Lower lobe of right lung (tissue), 2 donors: ENCODE data around the gene NFIA. TPM values are rescaled to one million over a fixed set of nuclear protein-coding genes. Genes with fewer than 3 reads are reported as not detected.

Experiments used
- ATAC-seq, 2 donors: fragments of 200-7000 bp; cut with Tn5 transposase; one replicate each; pipeline ENCODE4 v1.9.1; 2020 to 2022; ENCODE audit warnings: mild to moderate bottlenecking in 2 of 2, moderate library complexity in 2 of 2
- DNase-seq: peaks from one replicate; pipeline ENCODE4 v3.0.0-alpha.2; 2020
- H3K27ac ChIP-seq: fragments of 200-600 bp; one replicate; pipeline ENCODE4 v1.8.0; 2022
- H3K27me3 ChIP-seq: fragments of 200-600 bp; one replicate; pipeline ENCODE4 v1.8.0; 2022; ENCODE audit warnings: low read depth
- H3K36me3 ChIP-seq: fragments of 200-600 bp; one replicate; pipeline ENCODE4 v1.8.0; 2022; ENCODE audit warnings: mild to moderate bottlenecking
- H3K4me1 ChIP-seq: fragments of 200-600 bp; one replicate; pipeline ENCODE4 v1.8.0; 2022
- H3K4me3 ChIP-seq: fragments of 200-600 bp; one replicate; pipeline ENCODE4 v1.8.0; 2022; ENCODE audit warnings: mild to moderate bottlenecking
- H3K9me3 ChIP-seq: fragments of 200-600 bp; one replicate; pipeline ENCODE4 v1.8.0; 2022
- intact Hi-C: fragments of 100-400 bp; cut with DNase I; formaldehyde crosslinking; loops from one replicate; pipeline ENCODE4 v1.11.0; 2022
- total RNA-seq: library from RNA; stranded (reverse); fragmentation: NEBNext Ultra II Directional; extraction: Animal tissue kit (Norgen Biotek cat#: 25700); gene quantifications from one replicate; pipeline ENCODE4 v1.2.1, GENCODE V29; 2021
- TF ChIP-seq, protein P1 (sequence below): fragments of 200-600 bp; IDR thresholded peaks from one replicate; pipeline ENCODE4 v1.8.0; 2022; ENCODE audit warnings: antibody characterized with exemption, mild to moderate bottlenecking
- donor health status: DM: no; HTN: yes; CAD: no; lungs with severe emphysema.

NFIA gene
- total RNA-seq, 1 donor from 2014 or later, result 70.0 TPM

DNA sequence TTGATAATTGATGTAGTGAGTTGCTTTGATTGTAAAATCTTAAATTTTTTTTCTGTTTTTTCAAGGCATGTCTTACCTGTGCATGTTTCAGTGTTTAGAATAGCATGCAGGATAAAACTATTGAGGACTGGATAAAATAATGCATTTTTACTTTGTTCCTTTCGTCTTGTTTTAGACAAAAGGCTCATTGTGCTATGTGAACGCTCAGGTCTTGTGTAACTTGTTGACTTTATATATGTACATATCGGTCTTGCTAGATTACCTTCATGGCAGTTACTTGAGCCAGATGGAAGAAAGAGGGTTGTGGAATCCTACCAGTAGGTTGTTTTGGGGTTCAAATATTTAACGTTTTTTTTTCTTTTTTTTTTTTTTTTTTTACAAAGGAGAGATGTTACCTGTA is 7.0 kb downstream of the NFIA start:
- no peak overlapping the region for H3K27ac ChIP-seq
- H3K4me1 ChIP-seq, result peaks cover 23% of the 10 kb centered on the region
- DNase-seq (no peak), ATAC-seq (no peak)
- H3K4me3 ChIP-seq, result no peak overlapping the region
- H3K27me3 ChIP-seq, result no peaks in the 10 kb centered on the region
- TF ChIP-seq, protein P1, sequence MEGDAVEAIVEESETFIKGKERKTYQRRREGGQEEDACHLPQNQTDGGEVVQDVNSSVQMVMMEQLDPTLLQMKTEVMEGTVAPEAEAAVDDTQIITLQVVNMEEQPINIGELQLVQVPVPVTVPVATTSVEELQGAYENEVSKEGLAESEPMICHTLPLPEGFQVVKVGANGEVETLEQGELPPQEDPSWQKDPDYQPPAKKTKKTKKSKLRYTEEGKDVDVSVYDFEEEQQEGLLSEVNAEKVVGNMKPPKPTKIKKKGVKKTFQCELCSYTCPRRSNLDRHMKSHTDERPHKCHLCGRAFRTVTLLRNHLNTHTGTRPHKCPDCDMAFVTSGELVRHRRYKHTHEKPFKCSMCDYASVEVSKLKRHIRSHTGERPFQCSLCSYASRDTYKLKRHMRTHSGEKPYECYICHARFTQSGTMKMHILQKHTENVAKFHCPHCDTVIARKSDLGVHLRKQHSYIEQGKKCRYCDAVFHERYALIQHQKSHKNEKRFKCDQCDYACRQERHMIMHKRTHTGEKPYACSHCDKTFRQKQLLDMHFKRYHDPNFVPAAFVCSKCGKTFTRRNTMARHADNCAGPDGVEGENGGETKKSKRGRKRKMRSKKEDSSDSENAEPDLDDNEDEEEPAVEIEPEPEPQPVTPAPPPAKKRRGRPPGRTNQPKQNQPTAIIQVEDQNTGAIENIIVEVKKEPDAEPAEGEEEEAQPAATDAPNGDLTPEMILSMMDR, result no peak
- H3K36me3 ChIP-seq, result peaks cover 9% of the 10 kb centered on the region
- intact Hi-C loops, result no loop called here
- H3K9me3 ChIP-seq, result no peaks in the 10 kb centered on the region

DNA sequence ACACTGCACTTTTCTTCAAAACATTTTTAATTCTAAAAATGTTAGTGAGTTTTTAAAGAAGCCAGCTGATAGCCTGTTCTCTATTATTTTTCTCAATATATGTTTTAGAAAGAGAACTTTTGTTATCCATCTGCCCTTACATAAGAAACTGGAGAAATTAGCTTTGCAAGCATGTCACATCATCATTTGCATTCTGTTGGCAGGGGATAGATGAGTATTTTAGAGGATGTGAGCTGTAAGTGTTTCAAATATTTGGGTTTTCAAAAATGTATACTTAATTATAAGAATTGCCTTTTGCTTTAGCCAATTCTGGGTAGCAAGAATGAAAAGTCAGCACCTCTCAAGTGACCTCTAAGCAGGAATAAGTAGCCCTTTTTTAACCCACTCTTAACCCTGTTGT is 7.4 kb downstream of the NFIA start:
- peaks cover 23% of the 10 kb centered on the region for H3K4me1 ChIP-seq
- H3K27me3 ChIP-seq, result no peaks in the 10 kb centered on the region
- ATAC-seq (no peak), DNase-seq (no peak)
- TF ChIP-seq, protein P1, result no peak
- no peak overlapping the region for H3K27ac ChIP-seq
- no peaks in the 10 kb centered on the region for H3K9me3 ChIP-seq
- intact Hi-C loops, result loop anchor here (10.0 kb wide), 1 partner anchor 245 kb away; no protein-coding TSS in a partner anchor
- peaks cover 9% of the 10 kb centered on the region for H3K36me3 ChIP-seq
- H3K4me3 ChIP-seq, result no peak overlapping the region

DNA sequence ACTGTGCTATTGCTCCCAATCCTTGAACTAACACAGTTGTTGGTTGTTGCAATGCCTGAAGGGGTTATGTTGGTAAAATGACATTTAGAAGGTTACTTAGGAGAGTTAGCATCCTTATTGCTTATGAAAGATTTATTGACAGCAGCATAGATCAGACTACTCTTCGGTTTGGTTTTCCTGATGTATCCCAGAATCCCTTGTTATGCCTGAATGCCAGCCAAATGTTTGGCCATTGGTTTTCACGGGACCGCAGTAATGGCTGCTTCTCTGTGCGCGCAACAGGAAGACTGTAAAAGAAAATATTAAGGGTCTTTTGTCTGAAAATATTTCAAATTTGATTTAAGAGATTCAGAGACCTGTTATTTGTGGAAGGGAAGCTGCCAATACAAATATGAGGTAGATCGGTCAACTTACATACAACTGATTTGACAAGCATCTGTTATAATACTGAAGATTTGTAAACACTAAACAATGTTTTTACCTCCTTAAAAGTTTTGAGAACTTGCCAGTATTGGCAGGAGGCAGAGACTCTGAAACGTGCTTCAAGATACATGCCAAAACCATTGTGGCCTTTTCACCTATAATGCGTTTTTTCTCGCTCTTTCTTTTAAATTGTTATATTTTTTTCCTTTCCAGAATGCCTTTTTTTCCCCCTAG is 8.3 kb downstream of the NFIA start:
- no peak for ATAC-seq
- no peaks in the 10 kb centered on the region for H3K27me3 ChIP-seq
- no peak overlapping the region for H3K27ac ChIP-seq
- H3K36me3 ChIP-seq, result peaks cover 9% of the 10 kb centered on the region
- H3K9me3 ChIP-seq, result no peaks in the 10 kb centered on the region
- DNase-seq, result no peak
- TF ChIP-seq, protein P1, result no peak
- peaks cover 33% of the 10 kb centered on the region for H3K4me1 ChIP-seq
- intact Hi-C loops, result loop anchor here (10.0 kb wide), 1 partner anchor 244 kb away; no protein-coding TSS in a partner anchor
- no peak overlapping the region for H3K4me3 ChIP-seq

DNA sequence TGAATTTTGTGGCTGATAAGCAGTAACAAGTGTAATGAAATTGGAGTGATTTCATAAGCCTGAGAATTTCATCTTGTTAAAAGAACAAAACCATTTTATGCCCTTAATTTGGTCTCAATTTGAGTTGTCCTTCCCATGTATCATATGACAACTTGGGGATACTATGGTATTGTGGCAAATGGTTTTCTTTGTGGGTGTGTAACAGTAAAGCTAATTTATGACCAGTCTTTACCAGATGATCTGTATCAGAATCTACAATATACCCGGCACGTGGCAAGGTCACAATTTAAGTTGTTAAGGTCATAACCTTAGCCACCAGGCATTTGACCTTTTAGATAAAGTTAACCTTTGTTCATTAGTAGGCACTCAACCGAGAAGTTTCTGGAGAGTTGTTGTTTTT is 9.1 kb downstream of the NFIA start:
- Histone ChIP-seq H3K4me3 (no peak overlapping the region), H3K27ac (no peak overlapping the region), H3K36me3 (peaks cover 9% of the 10 kb centered on the region), H3K9me3 (no peaks in the 10 kb centered on the region), H3K27me3 (no peaks in the 10 kb centered on the region), H3K4me1 (peaks cover 34% of the 10 kb centered on the region)
- no peak for ATAC-seq
- DNase-seq, result no peak
- TF ChIP-seq, protein P1, result no peak
- intact Hi-C loops, result loop anchor here (10.0 kb wide), 1 partner anchor 243 kb away; no protein-coding TSS in a partner anchor

DNA sequence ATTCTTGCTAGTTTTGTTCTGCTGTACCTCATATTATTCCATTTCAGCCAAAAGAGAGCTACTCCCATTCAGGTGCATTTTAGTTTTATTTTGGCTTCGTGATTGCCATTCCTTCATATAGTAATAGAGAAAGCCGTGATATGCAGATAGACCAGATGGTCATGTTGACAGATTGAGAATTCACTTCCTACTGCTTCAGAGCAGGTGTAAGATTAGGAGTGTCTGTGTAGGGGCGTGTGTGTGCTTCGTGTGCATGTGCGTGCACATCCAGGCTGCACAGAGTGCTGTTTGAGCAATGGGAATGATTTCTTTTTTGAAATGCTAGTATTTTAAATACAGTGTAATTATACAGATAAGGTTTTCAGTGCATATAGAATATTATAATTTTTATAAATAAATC is 10.3 kb downstream of the NFIA start:
- Histone ChIP-seq H3K4me1 (peaks cover 29% of the 10 kb centered on the region), H3K36me3 (peaks cover 9% of the 10 kb centered on the region), H3K4me3 (no peak overlapping the region), H3K27me3 (no peaks in the 10 kb centered on the region), H3K27ac (no peak overlapping the region), H3K9me3 (no peaks in the 10 kb centered on the region)
- DNase-seq (no peak), ATAC-seq (no peak)
- intact Hi-C loops, result loop anchor here (10.0 kb wide), 1 partner anchor 242 kb away; no protein-coding TSS in a partner anchor
- TF ChIP-seq, protein P1, result no peak
